AG20443 (cell line): ENCODE measurements around the gene PRSS2.
"Not testable (repeated sequence)": the region's sequence is repeated elsewhere in the genome, so short reads cannot be mapped to it uniquely, and the experiment has no call there.

Source experiments
- DNase-seq: peaks from one replicate; pipeline ENCODE4 v3.0.0; 2012; ENCODE audit warnings: low spot score, mixed read lengths

PRSS2 gene

GRCh38 chr7:142759433-142759832 is 11.3 kb upstream of the PRSS2 start:
- no peak for DNase-seq

GRCh38 chr7:142760071-142760642 is 10.6 kb upstream of the PRSS2 start:
- DNase-seq = no peak

- not testable (repeated sequence) for DNase-seq
Observed at GRCh38 chr7:142761606-142762005, 9.2 kb upstream of the PRSS2 start.

- DNase-seq = no peak
Observed at GRCh38 chr7:142762104-142762503, 8.7 kb upstream of the PRSS2 start.

GRCh38 chr7:142767451-142767850 is 3.3 kb upstream of the PRSS2 start:
- no peak for DNase-seq

GRCh38 chr7:142767861-142768260 is 2.9 kb upstream of the PRSS2 start:
- DNase-seq = no peak

- not testable (repeated sequence) for DNase-seq
Observed at GRCh38 chr7:142768885-142769284, 1.9 kb upstream of the PRSS2 start.

GRCh38 chr7:142771353-142771723 is 568 bp downstream of the PRSS2 start:
- no peak for DNase-seq

GRCh38 chr7:142772051-142772450 is 1.3 kb downstream of the PRSS2 start:
- DNase-seq = no peak

- DNase-seq = no peak
Observed at GRCh38 chr7:142772673-142773072, 1.9 kb downstream of the PRSS2 start.

GRCh38 chr7:142773230-142773629 is 2.5 kb downstream of the PRSS2 start:
- no peak for DNase-seq

- no peak for DNase-seq
Observed at GRCh38 chr7:142773937-142774744, 3.4 kb downstream of the PRSS2 start.

GRCh38 chr7:142774826-142775225 is 4.1 kb downstream of the PRSS2 start:
- DNase-seq = no peak

- not testable (repeated sequence) for DNase-seq
Observed at GRCh38 chr7:142775351-142776115, 4.8 kb downstream of the PRSS2 start.

GRCh38 chr7:142776206-142776844 is 5.6 kb downstream of the PRSS2 start:
- no peak for DNase-seq

- DNase-seq = not testable (repeated sequence)
Observed at GRCh38 chr7:142776845-142777225, 6.1 kb downstream of the PRSS2 start.

- DNase-seq = no peak
Observed at GRCh38 chr7:142777318-142777717, 6.5 kb downstream of the PRSS2 start.

- peak; percentile 91 for DNase-seq
Observed at GRCh38 chr7:142782922-142783900, 12.4 kb downstream of the PRSS2 start.

GRCh38 chr7:142784096-142784495 is 13.3 kb downstream of the PRSS2 start:
- no peak for DNase-seq

- DNase-seq = no peak
Observed at GRCh38 chr7:142784716-142785115, 13.9 kb downstream of the PRSS2 start.

GRCh38 chr7:142785841-142786250 is 15.1 kb downstream of the PRSS2 start:
- DNase-seq = no peak
